GM12801 (cell line): ENCODE measurements around the gene LRRC32.

Experiments
- TF ChIP-seq, protein P1 (sequence below): IDR thresholded peaks from one replicate; pipeline ENCODE4 v1.5.1; 2011; ENCODE audit warnings: control low read depth; ENCODE audit not compliant: insufficient read length; ENCODE audit errors: extremely low read depth

The LRRC32 gene

DNA sequence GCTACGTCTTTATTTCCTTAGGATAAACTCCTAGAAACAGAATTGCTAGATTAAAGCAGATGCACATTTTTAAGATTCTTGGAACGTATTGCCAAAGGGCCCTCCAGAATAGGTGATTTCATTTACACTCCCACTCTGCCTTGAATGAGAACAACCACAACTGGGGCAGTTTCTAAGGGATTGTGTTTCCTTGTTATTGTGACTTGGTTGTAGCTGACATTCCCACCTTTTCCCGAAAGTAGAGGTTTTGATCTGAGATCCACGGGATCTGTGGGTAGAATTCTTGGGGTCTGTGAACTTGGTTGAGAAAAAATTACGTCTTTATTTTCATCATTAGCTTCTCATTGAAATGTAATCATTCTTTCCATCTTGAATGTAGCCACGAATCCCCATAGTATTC is 21.5 kb downstream of the LRRC32 start:
- TF ChIP-seq, protein P1, sequence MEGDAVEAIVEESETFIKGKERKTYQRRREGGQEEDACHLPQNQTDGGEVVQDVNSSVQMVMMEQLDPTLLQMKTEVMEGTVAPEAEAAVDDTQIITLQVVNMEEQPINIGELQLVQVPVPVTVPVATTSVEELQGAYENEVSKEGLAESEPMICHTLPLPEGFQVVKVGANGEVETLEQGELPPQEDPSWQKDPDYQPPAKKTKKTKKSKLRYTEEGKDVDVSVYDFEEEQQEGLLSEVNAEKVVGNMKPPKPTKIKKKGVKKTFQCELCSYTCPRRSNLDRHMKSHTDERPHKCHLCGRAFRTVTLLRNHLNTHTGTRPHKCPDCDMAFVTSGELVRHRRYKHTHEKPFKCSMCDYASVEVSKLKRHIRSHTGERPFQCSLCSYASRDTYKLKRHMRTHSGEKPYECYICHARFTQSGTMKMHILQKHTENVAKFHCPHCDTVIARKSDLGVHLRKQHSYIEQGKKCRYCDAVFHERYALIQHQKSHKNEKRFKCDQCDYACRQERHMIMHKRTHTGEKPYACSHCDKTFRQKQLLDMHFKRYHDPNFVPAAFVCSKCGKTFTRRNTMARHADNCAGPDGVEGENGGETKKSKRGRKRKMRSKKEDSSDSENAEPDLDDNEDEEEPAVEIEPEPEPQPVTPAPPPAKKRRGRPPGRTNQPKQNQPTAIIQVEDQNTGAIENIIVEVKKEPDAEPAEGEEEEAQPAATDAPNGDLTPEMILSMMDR, result no peak

GRCh38 chr11:76648061-76648460 is 22.5 kb downstream of the LRRC32 start:
- TF ChIP-seq, protein P1, result no peak

DNA sequence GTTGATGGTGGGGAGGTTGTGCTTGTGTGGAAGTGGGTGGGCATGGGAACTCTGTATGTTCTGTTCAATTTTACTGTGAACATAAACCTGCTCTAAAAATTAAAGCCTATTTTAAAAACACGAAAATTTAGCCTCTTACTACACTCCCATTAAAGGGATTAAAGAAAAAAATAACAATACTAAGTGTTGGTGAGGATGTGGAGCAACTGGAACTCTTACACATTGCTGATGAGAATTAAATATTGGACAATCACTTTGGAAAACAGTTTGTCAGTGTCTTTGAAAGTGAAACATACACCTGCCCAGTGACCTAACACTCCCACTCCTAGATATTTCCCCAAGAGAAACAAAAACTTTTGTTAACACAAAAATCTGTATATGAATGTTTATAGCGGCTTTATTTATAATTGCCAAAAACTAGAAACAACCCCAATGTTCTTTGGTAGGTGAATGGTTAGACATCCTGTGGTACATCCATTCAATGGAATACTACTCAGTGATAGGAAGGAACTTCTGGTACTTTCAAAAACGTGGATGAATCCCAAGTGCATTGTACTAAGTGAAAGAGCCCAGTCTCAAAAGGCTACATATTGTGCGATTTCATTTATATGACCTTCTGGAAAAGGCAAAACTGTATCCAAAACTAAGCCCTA is 23.5 kb downstream of the LRRC32 start:
- TF ChIP-seq, protein P1, result no peak

DNA sequence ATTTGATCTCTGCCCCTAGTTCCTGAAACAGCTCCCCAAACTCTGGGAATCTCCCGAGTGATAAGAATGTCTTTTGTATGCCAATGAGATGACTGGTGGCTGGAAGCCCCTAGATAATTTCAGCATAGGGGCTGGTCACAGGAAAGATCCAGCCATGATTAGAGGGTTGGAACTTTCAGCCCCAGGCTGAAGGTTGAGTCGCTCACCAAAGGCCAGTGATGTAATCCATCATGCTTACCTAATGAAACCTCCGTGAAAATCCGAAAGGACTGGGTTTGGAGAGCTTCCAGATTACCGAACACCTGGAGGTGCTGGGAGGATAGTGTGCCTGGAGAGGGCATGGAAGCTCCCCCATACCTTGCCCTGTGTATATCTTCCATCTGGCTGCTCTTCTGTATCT is 26.0 kb downstream of the LRRC32 start:
- TF ChIP-seq, protein P1, result no peak

DNA sequence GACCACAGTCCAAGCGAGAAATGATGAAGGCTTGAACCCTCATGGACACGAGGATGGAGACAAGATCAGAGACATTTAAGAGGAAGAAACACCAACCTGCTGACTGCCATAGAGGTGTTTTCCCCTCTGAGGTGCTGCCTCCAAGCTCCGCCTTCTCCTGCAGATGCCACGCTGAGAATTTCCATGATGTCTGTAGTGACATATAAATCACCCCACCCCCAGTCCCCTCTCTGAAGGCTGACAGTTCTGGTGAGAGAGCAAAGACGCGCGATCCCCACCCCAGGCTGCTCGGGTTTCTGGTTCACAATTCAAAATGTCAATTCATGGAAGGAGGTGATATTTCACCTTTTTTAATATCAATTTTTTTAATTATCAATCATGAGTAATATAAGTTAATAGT is 28.2 kb downstream of the LRRC32 start:
- TF ChIP-seq, protein P1, result no peak

- TF ChIP-seq, protein P1, result no peak
Measured at GRCh38 chr11:76641905-76642304, 28.6 kb downstream of the LRRC32 start.

DNA sequence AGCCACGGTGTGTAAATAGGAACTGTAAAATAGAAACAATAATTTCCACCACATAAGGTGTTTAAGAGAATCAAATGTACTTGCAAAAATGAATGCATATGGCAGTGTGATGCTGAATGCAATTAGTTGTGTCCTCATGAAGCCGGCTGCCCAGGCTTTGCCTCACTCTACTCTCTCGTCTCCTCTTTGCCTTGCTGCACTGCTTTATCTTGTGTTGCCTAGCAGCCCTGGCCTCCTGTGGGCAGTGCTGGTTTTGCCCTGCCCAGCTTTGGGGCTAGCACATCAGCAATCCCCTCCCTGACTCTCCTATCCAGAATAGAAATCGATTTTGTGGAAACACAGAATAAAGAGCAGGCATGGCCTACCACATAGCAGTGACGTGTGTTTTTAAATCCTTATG is 30.0 kb downstream of the LRRC32 start:
- TF ChIP-seq, protein P1, result no peak
